Islet of Langerhans (tissue), 1 donor: ENCODE data around the gene FCRL1.

Experiments
- FAIRE-seq: peaks from one replicate; lab custom pipeline; 2011; peaks lifted over from hg19 to GRCh38; lab: Jason Lieb, UNC

The FCRL1 gene, protein sequence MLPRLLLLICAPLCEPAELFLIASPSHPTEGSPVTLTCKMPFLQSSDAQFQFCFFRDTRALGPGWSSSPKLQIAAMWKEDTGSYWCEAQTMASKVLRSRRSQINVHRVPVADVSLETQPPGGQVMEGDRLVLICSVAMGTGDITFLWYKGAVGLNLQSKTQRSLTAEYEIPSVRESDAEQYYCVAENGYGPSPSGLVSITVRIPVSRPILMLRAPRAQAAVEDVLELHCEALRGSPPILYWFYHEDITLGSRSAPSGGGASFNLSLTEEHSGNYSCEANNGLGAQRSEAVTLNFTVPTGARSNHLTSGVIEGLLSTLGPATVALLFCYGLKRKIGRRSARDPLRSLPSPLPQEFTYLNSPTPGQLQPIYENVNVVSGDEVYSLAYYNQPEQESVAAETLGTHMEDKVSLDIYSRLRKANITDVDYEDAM

GRCh38 chr1:157819896-157820295 is at the start of gene FCRL1:
TSS of gene FCRL1 (minus strand) at chr1:157820120. CDS start at chr1:157820037, 83 bp downstream.
- no peak for FAIRE-seq

DNA sequence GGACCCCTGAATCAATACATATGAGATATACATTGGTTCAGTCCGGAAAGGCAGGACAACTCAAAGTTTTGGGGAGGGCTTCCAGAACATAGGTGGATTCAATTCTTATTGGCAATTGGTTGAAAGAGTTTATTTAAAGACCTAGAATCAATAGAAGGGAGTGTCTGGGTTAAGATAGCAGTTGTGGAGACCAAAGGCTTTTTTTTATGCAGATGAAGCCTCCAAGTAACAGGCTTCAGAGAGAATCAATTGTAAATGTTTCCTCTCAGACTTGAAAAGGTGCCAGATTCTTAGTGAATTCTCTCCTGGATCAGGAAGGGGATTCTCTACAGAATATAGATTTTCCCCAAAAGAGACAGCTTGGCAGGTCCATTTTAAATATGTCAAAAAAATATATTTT is 48.7 kb upstream of the FCRL1 start:
- FAIRE-seq: no peak

GRCh38 chr1:157862114-157863070 is 42.5 kb upstream of the FCRL1 start:
- FAIRE-seq: no peak

DNA sequence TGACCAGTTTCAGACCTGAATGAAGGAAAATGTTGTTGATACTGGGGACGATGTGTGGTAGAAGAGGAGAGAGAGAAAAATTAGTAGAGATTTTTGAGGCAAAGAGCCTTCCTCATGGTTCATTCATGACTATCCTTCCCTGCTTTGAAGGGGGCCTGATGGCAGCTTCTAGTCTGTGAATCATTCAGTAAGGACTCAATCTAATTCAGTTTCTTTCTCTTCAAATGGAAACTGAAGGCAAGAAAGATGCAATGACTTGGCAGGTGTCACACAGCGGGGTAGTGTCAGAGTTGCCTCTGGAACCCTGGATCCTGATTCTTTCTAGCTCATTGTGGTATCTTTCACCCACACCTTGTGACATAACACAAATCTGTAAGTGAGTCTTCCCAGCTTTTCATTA is 36.6 kb upstream of the FCRL1 start:
- FAIRE-seq: no peak

DNA sequence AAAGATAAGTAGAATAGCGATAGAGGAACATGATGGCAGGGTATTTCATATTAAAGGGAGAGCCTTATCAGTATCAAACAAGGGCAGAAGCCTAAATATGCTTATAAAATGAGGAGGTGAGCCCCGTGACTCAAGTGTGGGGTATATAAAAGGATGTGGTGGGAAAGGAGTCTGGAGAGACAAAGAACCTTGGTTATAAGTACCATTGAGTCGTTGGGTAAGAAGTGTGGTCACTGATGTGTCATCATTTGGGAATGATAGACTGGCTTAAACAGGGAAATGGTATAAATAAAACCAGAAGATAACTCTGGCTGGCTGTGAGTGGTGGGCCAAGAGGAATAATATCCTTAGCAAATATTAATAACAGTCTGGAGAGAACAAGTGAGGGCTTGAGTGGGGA is 32.6 kb upstream of the FCRL1 start:
- no peak for FAIRE-seq

DNA sequence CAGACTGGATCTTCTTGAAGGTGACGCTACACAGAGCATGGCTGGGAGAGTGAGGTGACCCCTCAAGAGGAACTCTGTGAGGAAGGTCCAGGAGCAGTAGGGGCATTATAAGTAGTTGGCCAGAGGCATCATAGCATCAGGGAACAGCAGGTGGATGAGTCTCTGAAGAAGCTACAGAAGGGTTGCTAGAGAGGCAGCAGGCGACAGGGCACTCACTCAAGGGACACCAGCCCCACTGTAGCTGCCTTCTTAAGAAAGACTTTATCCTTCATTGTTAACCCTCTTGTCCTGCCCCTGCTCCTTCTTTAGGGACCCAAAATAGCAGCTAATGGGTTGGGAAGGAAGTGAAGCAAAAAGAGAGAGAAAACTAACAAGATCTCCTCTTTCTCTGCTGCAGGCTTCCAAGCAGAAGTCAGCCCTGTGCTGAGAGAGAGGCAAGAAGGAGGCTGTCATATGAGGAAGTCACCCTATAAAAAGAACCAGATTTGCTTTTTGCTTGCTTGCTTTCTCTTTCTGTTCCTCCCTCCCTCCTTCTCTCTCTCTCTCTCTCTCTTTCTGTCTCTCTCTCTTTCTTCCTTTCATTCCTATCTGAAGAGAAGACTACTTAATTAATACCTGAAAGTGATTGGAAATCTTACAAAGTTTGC is 29.4 kb upstream of the FCRL1 start:
- FAIRE-seq: no peak

DNA sequence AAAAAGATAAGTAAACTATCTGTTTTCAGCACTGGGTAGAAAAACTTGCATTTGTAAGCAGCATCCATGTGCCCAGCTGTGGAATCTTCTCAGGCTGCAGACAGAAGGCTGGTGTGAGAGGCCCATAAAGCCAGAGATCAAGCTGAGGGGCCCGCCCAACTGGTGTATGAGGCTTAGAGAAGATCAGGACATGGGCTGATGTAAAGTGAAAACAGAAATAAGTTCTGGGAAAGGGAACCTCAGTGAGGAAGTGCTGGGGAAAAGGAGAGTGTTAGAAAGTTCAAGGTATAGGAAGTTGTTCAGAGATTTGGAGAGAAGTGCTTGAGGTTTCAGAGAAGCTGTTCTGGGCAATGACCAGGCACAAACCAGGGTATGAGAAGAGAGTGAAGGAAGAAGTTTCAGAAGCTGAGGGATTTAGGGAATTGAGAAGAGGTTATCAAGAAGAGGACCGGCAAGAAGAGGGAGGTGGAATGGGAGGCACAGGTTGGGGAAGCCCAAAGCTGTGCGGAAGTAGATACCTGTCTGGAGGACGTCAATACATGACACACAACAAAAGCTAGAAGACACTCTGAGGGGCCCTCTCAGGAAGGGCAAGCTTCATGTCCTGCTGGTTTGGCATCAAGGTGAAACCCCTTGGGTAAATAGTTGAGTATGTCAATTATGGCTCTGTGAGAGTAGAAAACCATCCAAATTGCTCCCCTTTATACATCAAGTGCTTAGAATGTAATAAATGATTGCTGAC is 24.3 kb upstream of the FCRL1 start:
- no peak for FAIRE-seq

DNA sequence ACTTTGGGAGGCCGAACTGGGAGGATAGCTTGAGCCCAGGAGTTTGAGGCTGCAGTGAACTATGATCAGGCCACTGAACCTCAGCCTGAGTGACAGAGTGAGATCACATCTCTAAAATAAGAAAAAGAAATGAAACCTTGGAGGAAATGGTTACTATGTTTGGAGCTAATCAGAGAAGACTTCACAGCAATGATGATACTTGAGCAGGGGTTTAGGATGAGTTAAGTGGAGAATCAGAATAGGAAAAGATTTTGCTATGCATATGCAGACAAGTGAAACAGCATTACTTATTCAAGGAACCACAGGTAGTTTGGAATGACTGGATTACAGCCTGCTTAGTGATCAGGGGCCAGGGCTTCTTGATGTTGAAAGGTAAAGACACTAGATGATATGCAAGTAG is 23.0 kb upstream of the FCRL1 start:
- FAIRE-seq: no peak

- FAIRE-seq: no peak
These were observed 21.8 kb upstream of the FCRL1 start, which contains the start of gene CD5L for GRCh38 chr1:157841708-157842107. TSS of gene CD5L (minus strand) at chr1:157841808. CDS start at chr1:157841701, 107 bp downstream.

- no peak for FAIRE-seq
These were observed 19.0 kb upstream of the FCRL1 start for GRCh38 chr1:157838966-157839365.

GRCh38 chr1:157834430-157834829 is 14.5 kb upstream of the FCRL1 start:
- no peak for FAIRE-seq

DNA sequence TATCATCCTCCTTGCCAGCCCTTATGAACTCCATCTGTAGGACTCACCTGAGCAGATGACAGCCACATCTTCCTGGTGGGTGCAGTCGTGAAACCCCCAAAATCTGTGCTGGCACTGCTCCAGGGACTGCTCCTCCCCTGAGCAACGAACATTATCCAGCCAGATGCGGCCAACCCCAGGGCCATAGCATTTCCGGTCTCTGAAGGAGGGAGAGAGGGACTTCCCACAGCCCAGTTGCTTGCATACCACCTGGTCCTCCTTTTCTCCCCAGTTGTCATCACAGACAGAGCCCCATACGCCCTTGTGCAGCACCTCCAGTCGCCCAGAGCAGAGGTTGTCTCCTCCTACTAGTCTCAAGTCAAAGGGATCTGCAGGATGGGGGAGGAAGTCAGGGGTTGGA is 13.2 kb upstream of the FCRL1 start:
- FAIRE-seq: no peak

DNA sequence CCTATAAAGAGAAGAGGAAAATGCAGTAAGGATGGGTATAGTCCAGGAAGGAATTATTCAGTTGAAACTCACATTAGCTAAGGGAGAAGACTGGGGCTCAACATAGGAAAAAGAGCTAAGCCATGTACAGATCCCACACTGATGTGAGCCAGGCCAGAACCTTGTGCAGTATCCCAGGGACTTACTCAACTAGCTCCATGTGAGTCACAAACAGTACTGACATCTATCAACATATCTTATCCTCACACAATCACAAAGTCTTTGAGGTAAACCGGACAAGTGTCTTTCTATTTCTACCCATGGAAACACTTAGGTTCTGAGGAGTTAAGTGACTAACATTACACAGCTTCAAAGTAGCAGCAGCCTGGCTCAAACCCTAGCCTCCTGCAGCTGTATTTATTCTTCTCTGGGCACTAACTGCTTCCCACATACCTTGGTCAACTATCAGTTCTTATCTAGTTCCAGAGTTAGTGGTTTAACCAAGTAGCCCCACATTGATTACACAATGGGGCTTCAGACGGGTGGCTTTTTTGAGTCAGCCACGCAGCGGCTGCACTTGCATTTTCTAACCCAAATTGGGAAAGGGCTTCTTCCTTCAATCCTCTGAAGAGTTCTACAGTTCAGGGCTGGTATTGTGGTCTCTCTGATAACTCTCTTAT is 12.2 kb upstream of the FCRL1 start:
- no peak for FAIRE-seq

GRCh38 chr1:157830887-157831286 is 11.0 kb upstream of the FCRL1 start:
- FAIRE-seq: no peak

GRCh38 chr1:157829711-157830110 is 9.8 kb upstream of the FCRL1 start:
- no peak for FAIRE-seq

DNA sequence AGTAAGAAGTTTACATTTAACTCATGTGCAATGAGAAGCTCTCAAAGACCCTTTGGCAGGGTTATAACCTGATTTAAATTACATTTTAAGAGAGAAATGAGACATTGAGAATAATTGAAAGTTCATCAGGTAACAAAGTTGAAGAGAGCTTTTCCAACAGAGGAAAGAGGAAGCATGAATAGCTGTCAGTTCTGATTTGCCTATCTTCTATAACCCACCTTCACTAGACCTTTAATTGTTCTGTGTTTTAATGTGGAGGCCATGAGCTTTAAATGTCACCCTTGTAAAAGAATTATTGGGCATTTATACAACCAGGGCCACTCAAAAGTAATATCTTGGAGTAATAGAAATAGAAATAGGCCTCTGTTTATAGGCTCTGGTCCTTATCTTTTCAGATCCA is 9.3 kb upstream of the FCRL1 start:
- FAIRE-seq: no peak

- FAIRE-seq: no peak
These were observed 379 bp upstream of the FCRL1 start for GRCh38 chr1:157820299-157820698.

GRCh38 chr1:157819215-157819614 is 705 bp downstream of the FCRL1 start:
- no peak for FAIRE-seq

DNA sequence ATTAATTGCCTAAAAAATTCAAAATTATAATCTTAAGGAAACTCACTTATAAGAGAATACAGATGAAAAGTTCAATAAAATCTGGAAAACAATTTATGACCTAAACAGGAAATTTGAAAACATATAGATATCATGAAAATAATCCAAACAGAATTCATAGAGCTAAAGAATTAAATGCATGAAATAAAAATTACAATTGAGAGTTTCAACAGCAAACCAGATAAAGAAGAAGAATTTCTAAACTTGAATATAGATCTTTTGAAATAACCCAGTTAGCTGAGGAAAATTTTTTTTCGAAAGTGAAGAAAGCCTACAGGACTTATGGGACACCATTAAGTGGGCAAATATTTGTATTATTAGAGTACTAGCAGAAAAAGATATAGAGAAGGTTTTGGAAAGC is 6.7 kb downstream of the FCRL1 start:
- FAIRE-seq: no peak

DNA sequence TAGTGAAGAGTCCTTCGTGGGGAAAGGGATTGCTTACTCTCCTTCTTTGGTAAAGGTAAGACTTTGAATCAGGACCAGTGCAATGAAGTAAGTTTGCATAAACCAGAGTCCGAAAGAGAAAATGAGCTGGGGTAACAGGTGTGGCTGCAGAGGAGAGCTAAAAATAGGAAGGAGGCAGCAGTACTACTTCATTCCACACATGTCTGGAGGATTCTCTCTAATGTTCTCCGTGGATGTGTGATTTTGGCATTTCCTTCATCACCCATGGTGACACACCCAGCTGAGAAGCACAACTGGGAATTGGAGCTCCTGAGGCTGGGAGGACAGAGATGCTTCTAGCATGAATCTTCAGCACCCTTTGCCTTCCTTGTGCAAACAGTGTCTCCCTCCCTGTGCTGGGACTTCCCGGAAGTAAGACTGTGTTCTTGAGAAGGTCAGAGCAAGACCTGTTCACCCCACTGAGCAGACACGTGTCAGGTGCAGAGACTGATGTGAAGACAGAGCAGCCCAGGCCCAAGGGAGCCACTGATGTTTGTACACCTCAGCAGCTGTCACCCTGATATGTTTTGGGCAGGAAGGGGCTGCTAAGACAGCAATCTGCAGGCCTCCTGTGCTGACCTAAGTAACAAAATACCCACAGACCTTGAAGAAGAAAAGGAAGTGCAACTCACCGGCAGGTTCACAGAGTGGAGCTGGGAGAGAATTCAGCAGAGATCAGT is 13.3 kb downstream of the FCRL1 start:
- FAIRE-seq: no peak

DNA sequence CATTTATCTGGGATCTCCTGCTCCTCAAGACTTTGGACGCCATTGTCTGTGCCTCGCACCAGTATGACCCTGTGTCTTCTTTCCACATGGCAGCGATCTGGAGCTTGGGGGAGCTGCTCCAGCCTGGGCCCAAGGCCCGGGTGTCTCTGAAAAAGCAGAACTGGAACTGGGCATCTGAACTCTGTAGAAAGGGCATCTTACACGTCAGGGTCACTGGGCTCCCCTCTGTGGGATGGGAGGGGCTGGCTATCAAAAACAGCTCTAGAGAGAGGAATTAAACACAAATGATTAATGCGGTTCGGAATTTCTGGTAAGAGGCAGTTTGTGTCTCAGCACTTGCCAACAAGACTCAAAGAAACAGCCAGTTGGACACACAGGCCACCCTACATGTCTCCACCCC is 16.1 kb downstream of the FCRL1 start:
- no peak for FAIRE-seq
